Right kidney (tissue), 1 donor: Measurements from ENCODE around the gene RNGTT.
A peak's percentile ranks its signal among the peaks of the same experiment; 100 is the strongest.
"Not testable (repeated sequence)": the region's sequence is repeated elsewhere in the genome, so short reads cannot be mapped to it uniquely, and the experiment has no call there.

ENCODE experiments used
- DNase-seq: peaks from one replicate; pipeline ENCODE4 v3.0.0-alpha.2; 2016

Gene RNGTT

GRCh38 chr6:88808381-88808780, 155.0 kb downstream of the RNGTT start:
- DNase-seq = no peak

GRCh38 chr6:88807622-88808021, 155.8 kb downstream of the RNGTT start:
- no peak for DNase-seq

- no peak for DNase-seq
These were observed 156.7 kb downstream of the RNGTT start for GRCh38 chr6:88806728-88807127.

GRCh38 chr6:88804701-88805100, 158.7 kb downstream of the RNGTT start:
- DNase-seq = no peak

GRCh38 chr6:88785478-88785877, 177.9 kb downstream of the RNGTT start:
- no peak for DNase-seq

GRCh38 chr6:88780714-88781389, 182.6 kb downstream of the RNGTT start:
- DNase-seq = peak; percentile 8

GRCh38 chr6:88775866-88776571, 187.4 kb downstream of the RNGTT start:
- DNase-seq = no peak

GRCh38 chr6:88768114-88768513, 195.3 kb downstream of the RNGTT start:
- DNase-seq = not testable (repeated sequence)

GRCh38 chr6:88764081-88764480, 199.3 kb downstream of the RNGTT start:
- DNase-seq = no peak

- DNase-seq = no peak
These were observed 200.3 kb downstream of the RNGTT start for GRCh38 chr6:88763160-88763559.

GRCh38 chr6:88761237-88762031, 202.0 kb downstream of the RNGTT start:
- DNase-seq = no peak

- DNase-seq = no peak
These were observed 203.3 kb downstream of the RNGTT start for GRCh38 chr6:88760091-88760490.

- DNase-seq = no peak
These were observed 212.5 kb downstream of the RNGTT start for GRCh38 chr6:88750936-88751335.

GRCh38 chr6:88749849-88750248, 213.6 kb downstream of the RNGTT start:
- DNase-seq = no peak

- no peak for DNase-seq
These were observed 215.3 kb downstream of the RNGTT start for GRCh38 chr6:88748141-88748540.

- DNase-seq = no peak
These were observed 221.5 kb downstream of the RNGTT start for GRCh38 chr6:88741939-88742338.

- no peak for DNase-seq
These were observed 222.3 kb downstream of the RNGTT start for GRCh38 chr6:88741071-88741470.

- no peak for DNase-seq
These were observed 228.9 kb downstream of the RNGTT start for GRCh38 chr6:88734544-88734943.

- no peak for DNase-seq
These were observed 232.8 kb downstream of the RNGTT start for GRCh38 chr6:88730611-88731011.

GRCh38 chr6:88728756-88729155, 234.7 kb downstream of the RNGTT start:
- no peak for DNase-seq

- not testable (repeated sequence) for DNase-seq
These were observed 237.0 kb downstream of the RNGTT start for GRCh38 chr6:88726409-88726808.

- peak; percentile 11 for DNase-seq
These were observed 238.1 kb downstream of the RNGTT start for GRCh38 chr6:88725111-88725975.
